ENCODE data around the gene CENPP.

CENPP gene

DNA sequence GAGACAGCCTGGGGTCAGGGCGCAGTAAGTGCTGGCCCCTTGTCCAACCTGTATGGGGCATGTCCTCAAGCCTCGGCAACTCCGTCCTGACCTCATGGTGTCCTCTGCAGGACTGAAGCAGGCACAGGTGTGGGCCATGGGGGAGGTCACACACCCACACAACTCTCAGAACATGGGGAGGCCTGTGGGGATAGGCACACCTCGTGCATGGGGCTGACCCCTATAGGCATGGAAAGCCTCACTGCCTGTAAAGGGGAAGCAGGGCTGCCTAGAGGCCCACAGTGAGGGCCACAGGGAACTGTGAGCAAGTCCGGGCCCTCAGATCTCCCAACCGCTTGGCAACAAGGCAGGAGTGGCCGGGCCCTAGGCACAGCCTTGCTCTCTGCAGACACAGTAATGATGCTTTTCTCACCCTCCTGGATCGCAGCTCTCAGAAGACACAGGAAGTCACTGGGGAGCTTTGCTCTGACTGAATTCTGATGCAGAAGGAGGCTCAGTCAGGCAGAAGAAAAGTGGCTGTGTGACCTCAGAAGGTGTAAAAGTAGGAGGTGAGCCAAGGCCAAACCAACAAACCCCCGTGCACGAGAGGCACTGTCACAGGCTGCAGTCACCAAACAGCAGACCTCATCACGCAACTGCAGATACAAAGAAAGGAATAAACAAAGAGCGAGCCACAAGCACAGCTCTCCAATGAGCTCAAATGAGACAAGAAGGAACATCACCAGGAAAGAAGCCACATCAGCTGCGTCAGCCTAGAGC, 338.8 kb downstream of the CENPP start:
- peak; percentile 40 for DNase-seq

DNA sequence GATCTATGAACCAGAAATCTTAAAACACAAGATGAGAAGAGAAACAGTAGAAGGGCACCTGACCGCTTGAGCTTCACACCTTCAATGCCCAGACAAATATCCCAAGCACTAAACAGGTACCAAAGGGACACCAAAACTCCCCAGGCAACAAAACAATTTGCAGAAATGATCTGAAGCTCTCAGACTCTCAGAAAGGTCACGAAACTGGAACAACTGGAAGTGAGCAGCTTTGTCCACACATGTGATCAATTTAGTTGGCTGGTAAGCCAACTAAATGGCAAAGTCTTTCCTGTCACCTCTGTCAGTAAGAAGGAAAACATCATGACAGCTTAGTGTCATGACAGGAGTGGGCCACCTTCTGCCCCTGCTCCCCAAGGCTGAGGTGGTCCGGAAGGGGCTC, 340.1 kb downstream of the CENPP start:
- no peak for DNase-seq

DNA sequence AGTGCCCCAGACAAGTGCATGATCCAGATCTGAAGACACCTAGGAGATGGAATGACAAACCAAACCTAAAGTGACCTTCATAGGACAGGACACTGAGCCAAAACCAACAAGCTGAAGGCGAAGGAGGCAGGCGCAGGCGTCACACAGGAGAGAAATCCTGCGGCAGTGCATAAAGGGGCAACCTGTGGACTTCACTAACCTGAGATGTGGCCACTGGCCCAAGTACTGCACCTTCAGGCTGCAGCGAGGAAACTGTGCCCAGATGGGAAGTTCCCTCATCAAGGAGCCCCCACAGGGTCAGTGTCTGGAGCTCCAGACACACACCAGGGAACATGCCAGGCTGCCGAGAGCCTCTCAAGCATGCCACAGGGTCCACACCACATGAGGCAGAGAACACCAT, 340.5 kb downstream of the CENPP start:
- DNase-seq, result no peak

DNA sequence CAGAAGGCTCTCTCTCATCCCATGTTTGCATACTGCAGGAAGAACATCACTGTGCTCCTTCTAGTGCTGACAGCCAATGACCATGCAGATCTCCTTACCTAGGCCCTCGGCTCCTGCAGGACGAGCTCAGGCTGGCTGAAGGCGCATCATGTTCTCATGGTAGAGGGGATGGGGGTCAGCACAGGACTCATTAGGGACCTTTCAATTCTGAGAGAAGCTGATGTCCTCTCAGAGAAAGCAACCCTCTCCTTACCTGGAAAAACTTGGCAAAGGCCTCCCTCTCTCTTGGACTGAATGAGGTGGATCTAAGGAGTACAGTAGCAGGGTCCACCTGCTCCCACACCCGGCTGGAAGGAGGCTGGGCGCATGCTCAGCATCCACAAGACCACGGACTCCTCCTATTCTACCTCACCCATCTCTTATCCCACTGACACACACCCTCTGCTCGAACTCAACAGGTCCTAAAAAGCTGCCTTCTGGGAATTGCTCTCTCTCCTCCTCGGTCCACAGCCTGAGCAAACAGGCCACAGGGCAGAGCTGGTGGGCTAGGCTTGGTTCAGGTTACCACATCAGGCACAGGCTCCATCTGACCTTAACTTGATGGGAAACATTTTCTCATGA, 341.3 kb downstream of the CENPP start:
- no peak for DNase-seq

DNA sequence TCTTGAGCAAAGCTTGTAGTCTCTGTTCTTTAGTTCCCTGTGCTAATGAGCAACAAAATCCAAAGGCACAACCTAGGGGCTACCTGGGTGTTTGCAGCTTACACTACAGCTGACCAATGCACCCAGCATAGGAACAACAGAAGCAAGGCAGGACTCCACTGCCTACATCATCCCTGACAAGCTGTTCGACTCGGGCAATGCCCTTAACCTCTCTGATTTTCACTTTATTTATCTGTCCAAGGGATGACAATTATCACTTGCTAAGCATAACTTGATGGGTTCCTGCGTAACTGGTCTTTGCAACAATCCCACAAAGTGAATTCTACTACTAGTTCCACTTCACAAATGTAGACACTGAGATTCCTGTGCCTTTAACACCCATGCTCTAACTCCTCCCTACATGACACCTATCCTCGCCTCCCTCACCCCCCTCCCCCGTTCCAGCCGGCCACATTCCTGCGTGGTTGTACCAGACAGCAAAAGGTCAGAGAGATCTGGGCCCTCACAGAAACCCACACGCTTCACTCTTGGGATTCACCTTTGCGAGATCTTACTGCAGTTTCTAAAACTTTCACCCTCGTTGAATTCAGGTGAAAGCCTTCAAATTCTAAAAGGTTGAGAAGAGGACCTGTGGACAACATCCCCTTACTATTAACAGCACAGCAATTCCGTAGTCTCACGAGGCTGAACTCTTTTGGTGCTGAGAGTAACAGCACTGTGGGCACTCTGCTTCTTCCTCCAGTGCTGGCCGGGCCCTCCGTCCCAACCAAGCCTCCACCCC, 343.2 kb downstream of the CENPP start:
- DNase-seq, result peak; percentile 64

DNA sequence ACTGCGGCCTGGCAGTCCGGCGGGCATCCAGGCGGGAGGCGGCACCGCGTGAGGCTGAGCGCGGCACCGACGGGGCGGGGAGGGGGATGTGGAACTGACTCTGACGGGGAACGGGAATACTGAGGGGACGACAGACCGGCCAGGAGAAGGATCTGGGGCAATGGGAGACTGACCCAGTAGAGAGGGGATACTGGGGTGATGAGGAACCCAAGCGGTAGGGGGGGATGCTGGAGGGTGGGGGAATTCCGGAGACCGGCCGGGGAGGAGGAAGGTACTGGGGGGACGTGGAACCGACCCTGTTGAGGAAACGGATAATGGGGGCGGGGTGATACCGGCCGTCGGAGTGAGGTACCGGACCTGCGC, 343.8 kb downstream of the CENPP start:
- DNase-seq, result no peak
